NB4 (cell line): ENCODE data around the gene RHAG.

Source experiments
- MYC ChIP-seq: IDR thresholded peaks from 2 replicates; pipeline ENCODE4 v1.6.1; 2011; ENCODE audit warnings: low read depth, low read length
- POLR2A ChIP-seq: IDR thresholded peaks from 2 replicates; pipeline ENCODE4 v1.6.1; 2011; ENCODE audit warnings: mild to moderate bottlenecking; ENCODE audit not compliant: insufficient read length; ENCODE audit errors: extremely low read depth
- TF ChIP-seq, protein P1 (sequence below): IDR thresholded peaks from one replicate; pipeline ENCODE4 v1.5.1; 2012; ENCODE audit warnings: low read depth, low read length
- TF ChIP-seq, protein P2 (sequence below): IDR thresholded peaks from 2 replicates; pipeline ENCODE4 v1.6.1; 2011; ENCODE audit warnings: low read depth, low read length

GRCh38 chr6:49556429-49556837 lies 80.2 kb downstream of the RHAG start:
- TF ChIP-seq, protein P1, sequence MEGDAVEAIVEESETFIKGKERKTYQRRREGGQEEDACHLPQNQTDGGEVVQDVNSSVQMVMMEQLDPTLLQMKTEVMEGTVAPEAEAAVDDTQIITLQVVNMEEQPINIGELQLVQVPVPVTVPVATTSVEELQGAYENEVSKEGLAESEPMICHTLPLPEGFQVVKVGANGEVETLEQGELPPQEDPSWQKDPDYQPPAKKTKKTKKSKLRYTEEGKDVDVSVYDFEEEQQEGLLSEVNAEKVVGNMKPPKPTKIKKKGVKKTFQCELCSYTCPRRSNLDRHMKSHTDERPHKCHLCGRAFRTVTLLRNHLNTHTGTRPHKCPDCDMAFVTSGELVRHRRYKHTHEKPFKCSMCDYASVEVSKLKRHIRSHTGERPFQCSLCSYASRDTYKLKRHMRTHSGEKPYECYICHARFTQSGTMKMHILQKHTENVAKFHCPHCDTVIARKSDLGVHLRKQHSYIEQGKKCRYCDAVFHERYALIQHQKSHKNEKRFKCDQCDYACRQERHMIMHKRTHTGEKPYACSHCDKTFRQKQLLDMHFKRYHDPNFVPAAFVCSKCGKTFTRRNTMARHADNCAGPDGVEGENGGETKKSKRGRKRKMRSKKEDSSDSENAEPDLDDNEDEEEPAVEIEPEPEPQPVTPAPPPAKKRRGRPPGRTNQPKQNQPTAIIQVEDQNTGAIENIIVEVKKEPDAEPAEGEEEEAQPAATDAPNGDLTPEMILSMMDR = no peak
- TF ChIP-seq MYC = 0 out of 2 replicates have a peak, but pooled peaks have one; percentile 25
- TF ChIP-seq POLR2A = no peak
- TF ChIP-seq, protein P2, sequence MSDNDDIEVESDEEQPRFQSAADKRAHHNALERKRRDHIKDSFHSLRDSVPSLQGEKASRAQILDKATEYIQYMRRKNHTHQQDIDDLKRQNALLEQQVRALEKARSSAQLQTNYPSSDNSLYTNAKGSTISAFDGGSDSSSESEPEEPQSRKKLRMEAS = no peak
